ENCODE measurements around the gene CTSE.

CTSE gene

DNA sequence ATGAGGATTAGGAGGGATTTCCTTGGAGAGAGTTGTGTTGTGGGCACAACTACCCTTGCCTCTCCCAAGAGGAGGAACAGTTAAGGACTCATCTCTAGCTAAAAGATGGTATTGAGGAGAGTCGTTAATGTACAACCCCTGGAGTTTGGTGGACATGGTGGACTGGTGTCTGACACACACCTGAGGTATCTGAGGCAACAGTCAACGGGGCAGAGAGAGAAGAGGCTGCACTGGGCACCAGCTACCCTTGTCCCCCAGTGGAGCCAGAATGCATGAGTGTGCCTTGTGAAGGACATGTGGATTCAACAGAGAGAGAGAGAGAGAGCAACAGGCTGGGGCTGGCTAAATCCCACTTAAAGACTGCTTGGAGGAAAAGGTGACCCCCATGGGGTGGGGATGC, 33.5 kb downstream of the CTSE start:
- no peak for TF ChIP-seq TAF1 (IDR thresholded peaks at IDR 0.05; ENCODE audit: low read depth)
- no peak for TF ChIP-seq TEAD4 (IDR thresholded peaks at IDR 0.05)
- TF ChIP-seq FOXM1 (IDR thresholded peaks at IDR 0.05; ENCODE audit: borderline replicate concordance, low read depth), result no peak
- TF ChIP-seq EGR1 (IDR thresholded peaks at IDR 0.05), result no peak
- no peak for TF ChIP-seq ZBTB7A (IDR thresholded peaks at IDR 0.05; ENCODE audit: low read depth)
- TF ChIP-seq, protein P1, sequence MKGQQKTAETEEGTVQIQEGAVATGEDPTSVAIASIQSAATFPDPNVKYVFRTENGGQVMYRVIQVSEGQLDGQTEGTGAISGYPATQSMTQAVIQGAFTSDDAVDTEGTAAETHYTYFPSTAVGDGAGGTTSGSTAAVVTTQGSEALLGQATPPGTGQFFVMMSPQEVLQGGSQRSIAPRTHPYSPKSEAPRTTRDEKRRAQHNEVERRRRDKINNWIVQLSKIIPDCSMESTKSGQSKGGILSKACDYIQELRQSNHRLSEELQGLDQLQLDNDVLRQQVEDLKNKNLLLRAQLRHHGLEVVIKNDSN (IDR thresholded peaks at IDR 0.05), result no peak
- no peak for TF ChIP-seq NFIC (IDR thresholded peaks at IDR 0.05)
- TF ChIP-seq, protein P2, sequence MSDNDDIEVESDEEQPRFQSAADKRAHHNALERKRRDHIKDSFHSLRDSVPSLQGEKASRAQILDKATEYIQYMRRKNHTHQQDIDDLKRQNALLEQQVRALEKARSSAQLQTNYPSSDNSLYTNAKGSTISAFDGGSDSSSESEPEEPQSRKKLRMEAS (IDR thresholded peaks at IDR 0.05), result no peak
- no peak for TF ChIP-seq YY1 (IDR thresholded peaks at IDR 0.05; ENCODE audit: low read depth)
- TF ChIP-seq CEBPB (IDR thresholded peaks at IDR 0.05), result no peak
- no peak for TF ChIP-seq RAD21 (IDR thresholded peaks at IDR 0.05; ENCODE audit: low read depth)

DNA sequence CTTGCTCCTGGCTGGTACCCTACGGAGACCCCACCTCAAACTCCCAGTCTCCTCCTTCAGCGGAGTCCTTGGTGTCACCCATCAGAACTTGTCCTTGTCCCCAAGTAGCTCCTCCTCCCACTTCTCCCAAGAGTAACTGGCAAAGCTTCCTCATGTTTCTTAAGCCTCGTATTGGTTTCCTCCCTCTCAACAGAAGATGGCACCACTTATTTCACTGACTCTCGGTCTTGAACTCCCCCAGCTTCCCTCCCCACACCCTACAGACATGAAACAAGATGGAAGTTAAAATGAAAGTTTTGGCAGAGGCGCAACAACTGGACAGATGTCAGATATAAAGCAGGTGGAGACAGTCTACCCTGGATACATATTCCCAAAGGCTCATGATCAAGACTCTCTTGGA, 33.9 kb downstream of the CTSE start:
- TF ChIP-seq TAF1 (IDR thresholded peaks at IDR 0.05; ENCODE audit: low read depth) (no peak), RAD21 (IDR thresholded peaks at IDR 0.05; ENCODE audit: low read depth) (no peak), CREB1 (IDR thresholded peaks at IDR 0.05; ENCODE audit: low read depth) (no peak), EP300 (IDR thresholded peaks at IDR 0.05; ENCODE audit: borderline replicate concordance) (no peak), NFIC (IDR thresholded peaks at IDR 0.05) (no peak), YY1 (IDR thresholded peaks at IDR 0.05; ENCODE audit: low read depth) (no peak), EGR1 (IDR thresholded peaks at IDR 0.05) (no peak), TEAD4 (IDR thresholded peaks at IDR 0.05) (no peak)
- TF ChIP-seq, protein P1 (IDR thresholded peaks at IDR 0.05), result no peak

DNA sequence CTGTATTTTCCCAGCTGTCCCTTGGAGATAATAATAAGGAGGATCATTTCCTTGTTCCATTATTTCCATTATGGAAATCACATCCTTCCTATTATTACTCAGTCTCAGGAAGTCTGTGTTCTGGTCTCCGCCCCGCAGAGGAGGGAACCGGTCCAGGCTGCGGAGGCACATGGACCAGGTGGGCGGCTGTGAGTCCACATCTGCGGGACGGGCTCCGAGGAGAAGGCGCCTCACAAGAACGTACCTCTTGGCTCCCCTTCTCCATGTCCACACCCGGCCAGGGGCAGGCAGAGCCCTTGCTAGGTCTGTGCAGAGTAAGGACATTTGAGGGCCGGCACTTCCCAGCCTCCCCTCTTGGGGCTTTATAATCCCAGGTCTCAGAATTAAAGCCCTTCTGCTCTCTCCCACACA, 35.1 kb downstream of the CTSE start:
- TF ChIP-seq EGR1 (IDR thresholded peaks at IDR 0.05), result no peak
- no peak for TF ChIP-seq RAD21 (IDR thresholded peaks at IDR 0.05; ENCODE audit: low read depth)

DNA sequence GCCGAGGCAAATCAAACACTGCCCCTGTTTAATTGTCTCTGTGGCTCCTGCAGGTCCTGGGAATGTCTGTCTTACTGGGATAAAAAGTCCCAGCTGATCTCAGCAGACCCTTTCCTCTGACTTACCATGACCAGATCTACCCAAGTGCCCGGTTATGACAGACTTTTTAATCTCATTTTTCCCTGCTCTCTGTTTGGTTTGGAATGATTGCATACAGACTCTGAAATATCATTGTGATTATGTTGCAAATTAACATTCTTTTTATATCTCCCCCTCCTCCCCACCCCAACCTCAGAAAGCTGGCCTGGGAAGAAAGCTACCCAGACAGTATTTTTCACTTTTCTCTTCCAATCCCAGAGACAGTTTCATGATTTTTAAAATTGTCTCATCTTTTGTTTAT, 36.8 kb downstream of the CTSE start:
- TF ChIP-seq, protein P3, sequence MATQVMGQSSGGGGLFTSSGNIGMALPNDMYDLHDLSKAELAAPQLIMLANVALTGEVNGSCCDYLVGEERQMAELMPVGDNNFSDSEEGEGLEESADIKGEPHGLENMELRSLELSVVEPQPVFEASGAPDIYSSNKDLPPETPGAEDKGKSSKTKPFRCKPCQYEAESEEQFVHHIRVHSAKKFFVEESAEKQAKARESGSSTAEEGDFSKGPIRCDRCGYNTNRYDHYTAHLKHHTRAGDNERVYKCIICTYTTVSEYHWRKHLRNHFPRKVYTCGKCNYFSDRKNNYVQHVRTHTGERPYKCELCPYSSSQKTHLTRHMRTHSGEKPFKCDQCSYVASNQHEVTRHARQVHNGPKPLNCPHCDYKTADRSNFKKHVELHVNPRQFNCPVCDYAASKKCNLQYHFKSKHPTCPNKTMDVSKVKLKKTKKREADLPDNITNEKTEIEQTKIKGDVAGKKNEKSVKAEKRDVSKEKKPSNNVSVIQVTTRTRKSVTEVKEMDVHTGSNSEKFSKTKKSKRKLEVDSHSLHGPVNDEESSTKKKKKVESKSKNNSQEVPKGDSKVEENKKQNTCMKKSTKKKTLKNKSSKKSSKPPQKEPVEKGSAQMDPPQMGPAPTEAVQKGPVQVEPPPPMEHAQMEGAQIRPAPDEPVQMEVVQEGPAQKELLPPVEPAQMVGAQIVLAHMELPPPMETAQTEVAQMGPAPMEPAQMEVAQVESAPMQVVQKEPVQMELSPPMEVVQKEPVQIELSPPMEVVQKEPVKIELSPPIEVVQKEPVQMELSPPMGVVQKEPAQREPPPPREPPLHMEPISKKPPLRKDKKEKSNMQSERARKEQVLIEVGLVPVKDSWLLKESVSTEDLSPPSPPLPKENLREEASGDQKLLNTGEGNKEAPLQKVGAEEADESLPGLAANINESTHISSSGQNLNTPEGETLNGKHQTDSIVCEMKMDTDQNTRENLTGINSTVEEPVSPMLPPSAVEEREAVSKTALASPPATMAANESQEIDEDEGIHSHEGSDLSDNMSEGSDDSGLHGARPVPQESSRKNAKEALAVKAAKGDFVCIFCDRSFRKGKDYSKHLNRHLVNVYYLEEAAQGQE (IDR thresholded peaks at IDR 0.05; ENCODE audit: low read depth), result no peak
- no peak for TF ChIP-seq YY1 (IDR thresholded peaks at IDR 0.05; ENCODE audit: low read depth)

DNA sequence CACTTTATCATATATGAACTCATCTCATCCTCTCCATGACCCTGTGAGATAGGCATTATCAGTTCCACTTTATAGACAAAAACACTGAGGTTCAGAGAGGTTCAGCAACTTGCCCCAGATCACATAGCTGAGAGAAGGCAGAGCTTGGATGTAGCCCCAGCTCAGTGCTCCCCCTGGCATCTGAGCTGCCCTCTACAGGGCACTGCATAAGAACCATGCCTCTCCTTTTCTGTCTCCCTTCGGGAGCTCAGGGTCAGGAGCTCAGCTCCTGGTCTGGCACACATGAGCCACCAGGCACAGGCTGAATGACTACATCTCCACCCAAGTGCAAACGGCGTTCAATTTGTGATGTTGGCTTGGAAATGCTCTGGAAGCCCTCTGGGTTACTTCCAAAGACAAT, 37.4 kb downstream of the CTSE start:
- TF ChIP-seq NFIC (IDR thresholded peaks at IDR 0.05), result no peak
- no peak for TF ChIP-seq TAF1 (IDR thresholded peaks at IDR 0.05; ENCODE audit: low read depth)
- TF ChIP-seq, protein P2 (IDR thresholded peaks at IDR 0.05), result no peak
- no peak for TF ChIP-seq EP300 (IDR thresholded peaks at IDR 0.05; ENCODE audit: borderline replicate concordance)
- no peak for TF ChIP-seq ZBTB7A (IDR thresholded peaks at IDR 0.05; ENCODE audit: low read depth)
- no peak for TF ChIP-seq FOXM1 (IDR thresholded peaks at IDR 0.05; ENCODE audit: borderline replicate concordance, low read depth)
- TF ChIP-seq RAD21 (IDR thresholded peaks at IDR 0.05; ENCODE audit: low read depth), result no peak
- no peak for TF ChIP-seq EGR1 (IDR thresholded peaks at IDR 0.05)
- no peak for TF ChIP-seq CEBPB (IDR thresholded peaks at IDR 0.05)
- TF ChIP-seq CREB1 (IDR thresholded peaks at IDR 0.05; ENCODE audit: low read depth), result no peak
- no peak for TF ChIP-seq TCF12 (IDR thresholded peaks at IDR 0.05; ENCODE audit: low read depth)
- TF ChIP-seq, protein P3 (IDR thresholded peaks at IDR 0.05; ENCODE audit: low read depth), result no peak
- TF ChIP-seq, protein P1 (IDR thresholded peaks at IDR 0.05), result no peak
- no peak for TF ChIP-seq TEAD4 (IDR thresholded peaks at IDR 0.05)
- no peak for TF ChIP-seq YY1 (IDR thresholded peaks at IDR 0.05; ENCODE audit: low read depth)

DNA sequence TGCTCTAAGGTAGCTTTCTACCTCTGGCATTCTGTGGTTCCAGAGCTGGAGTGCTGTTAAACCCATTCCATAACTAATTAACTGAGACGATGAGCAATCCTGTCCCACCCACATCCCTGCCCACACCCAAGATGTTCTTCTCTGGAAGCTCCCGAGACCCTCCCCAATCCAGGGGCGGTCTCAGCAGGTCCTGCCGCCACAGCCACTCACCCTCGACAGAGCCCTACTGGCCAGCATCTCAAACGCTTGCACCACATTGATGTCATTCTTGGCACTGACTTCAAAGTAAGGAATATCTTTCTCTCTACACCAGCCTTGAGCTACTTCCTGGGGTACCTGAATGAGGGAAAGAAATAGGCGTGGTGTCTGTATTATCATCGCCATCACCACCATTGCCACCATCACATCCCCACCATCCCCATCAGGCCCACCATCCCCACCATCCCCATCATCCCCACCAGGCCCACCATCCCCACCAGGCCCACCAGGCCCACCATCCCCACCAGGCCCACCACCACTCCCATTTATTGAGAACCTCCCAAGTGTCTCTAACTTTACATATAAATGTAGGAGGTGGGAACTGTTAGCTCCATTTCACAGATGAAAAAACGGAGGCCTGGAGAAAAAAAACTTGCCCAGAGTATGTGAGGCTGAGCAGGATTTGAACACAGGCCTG, 38.2 kb downstream of the CTSE start:
- TF ChIP-seq EGR1 (IDR thresholded peaks at IDR 0.05), result no peak
- no peak for TF ChIP-seq CEBPB (IDR thresholded peaks at IDR 0.05)
- TF ChIP-seq, protein P3 (IDR thresholded peaks at IDR 0.05; ENCODE audit: low read depth), result no peak
- TF ChIP-seq TAF1 (IDR thresholded peaks at IDR 0.05; ENCODE audit: low read depth), result no peak
- TF ChIP-seq EP300 (IDR thresholded peaks at IDR 0.05; ENCODE audit: borderline replicate concordance), result no peak
- TF ChIP-seq YY1 (IDR thresholded peaks at IDR 0.05; ENCODE audit: low read depth), result no peak
- no peak for TF ChIP-seq FOXM1 (IDR thresholded peaks at IDR 0.05; ENCODE audit: borderline replicate concordance, low read depth)
- no peak for TF ChIP-seq RAD21 (IDR thresholded peaks at IDR 0.05; ENCODE audit: low read depth)
- TF ChIP-seq NFIC (IDR thresholded peaks at IDR 0.05), result no peak
- TF ChIP-seq CREB1 (IDR thresholded peaks at IDR 0.05; ENCODE audit: low read depth), result no peak
- TF ChIP-seq TEAD4 (IDR thresholded peaks at IDR 0.05), result no peak
- TF ChIP-seq, protein P2 (IDR thresholded peaks at IDR 0.05), result no peak

All from Ishikawa (cell line).